GM03348 (cell line): ENCODE results near the gene ASRGL1.
A peak's percentile ranks its signal among the peaks of the same experiment; 100 is the strongest.
"Not testable (repeated sequence)": the region's sequence is repeated elsewhere in the genome, so short reads cannot be mapped to it uniquely, and the experiment has no call there.

Experiments
- DNase-seq: peaks from one replicate; pipeline ENCODE4 v3.0.0; 2012; ENCODE audit warnings: low spot score

ASRGL1 gene

DNA sequence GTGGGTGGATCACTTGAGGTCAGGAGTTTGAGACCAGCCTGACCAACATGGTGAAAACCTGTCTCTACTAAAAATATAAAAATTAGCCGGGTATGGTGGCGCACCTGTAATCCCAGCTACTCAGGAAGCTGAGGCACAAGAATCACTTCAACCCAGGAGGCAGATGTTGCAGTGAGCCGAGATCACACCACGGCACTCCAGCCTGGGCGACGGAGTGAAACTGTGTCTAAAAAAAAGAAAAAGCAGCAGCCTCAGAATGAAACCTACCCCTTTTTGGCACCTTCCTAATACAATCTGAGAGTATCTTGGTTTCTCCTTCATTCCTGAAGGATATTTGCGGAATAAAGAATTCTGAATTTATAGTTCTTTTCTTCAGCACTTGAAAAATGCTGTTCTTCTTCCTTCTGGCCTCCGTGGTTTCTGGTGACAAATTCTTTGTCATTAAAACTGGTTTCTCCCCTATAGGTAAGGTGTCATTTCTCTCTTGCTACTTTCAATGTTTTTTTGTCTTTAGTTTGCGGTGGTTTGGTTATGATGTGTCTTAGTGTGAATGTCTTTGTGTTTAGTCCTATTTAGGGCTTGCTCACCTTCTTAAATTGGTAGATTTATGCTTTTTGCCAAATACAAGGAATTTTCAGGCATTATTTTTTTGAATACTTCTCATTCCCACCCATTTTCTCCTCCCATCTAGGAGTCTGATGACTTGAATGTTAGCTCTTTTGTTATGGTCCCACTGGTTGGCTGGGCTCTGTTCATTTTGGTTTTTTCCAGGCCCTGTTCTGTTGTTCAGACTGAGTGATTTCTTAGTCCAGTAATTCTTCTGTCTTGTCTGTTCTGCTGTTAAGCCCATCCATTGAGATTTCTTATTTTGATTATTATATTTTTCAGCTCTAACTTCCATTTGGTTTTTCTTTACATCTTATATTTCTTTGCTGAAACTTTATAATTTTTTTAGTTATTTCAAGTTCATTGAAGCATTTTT is 15.4 kb downstream of the ASRGL1 start:
- DNase-seq: no peak

- no peak for DNase-seq
Observed at GRCh38 chr11:62353841-62354240, 16.6 kb downstream of the ASRGL1 start.

GRCh38 chr11:62358273-62358672 is 21.0 kb downstream of the ASRGL1 start:
- no peak for DNase-seq

DNA sequence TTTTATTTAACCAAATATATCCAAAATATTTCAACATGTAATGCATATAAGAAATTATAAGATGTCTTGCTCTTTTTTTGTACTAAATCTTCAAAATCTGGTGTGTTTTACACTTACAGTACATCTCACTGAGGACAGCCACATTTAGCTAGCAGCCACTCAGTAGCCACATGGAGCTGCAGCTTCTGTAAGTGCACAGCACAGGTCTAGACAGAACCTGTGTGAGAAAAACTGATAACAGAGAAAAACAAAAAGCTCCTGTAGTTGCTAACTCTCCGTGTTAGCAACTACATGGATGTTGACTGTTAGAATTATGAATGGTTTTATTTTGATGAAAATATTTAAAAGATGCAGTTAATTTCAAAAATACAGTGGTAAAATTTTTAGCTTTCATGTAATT is 22.2 kb downstream of the ASRGL1 start:
- no peak for DNase-seq

DNA sequence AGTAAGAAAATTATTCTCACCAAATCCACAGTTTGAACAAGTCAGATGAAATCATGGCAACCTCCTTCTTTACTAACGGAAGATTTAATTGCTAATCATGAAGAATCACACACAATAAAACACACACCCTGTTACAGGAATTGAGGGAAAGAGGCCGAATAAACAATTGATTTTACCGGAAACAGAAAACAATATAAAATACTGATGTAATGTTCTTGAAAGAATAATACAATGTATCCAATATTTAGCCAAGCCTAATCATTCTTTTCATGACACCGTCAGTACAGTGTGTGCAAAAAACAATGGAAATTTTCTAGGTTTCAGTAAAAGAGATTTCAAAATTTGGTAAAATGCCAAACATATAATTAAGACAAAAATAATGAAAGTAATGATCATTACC is 23.4 kb downstream of the ASRGL1 start:
- no peak for DNase-seq

- DNase-seq: not testable (repeated sequence)
Observed at GRCh38 chr11:62368861-62369477, 31.7 kb downstream of the ASRGL1 start.

GRCh38 chr11:62370743-62371440 is 33.6 kb downstream of the ASRGL1 start:
- no peak for DNase-seq

DNA sequence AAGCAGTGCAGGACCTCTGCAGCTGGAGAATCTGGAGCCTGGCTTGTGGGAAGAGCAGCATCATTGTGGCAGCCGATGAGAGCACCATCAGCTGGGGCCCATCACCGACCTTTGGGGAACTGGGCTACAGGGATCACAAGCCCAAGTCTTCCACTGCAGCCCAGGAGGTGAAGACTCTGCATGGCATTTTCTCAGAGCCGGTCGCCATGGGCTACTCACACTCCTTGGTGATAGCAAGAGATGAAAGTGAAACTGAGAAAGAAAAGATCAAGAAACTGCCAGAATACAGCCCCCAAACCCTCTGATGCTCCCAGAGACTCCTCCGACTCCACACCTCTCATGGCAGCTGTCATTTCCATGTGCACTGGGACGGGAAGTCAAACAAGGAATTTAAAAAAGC is 35.6 kb downstream of the ASRGL1 start:
- DNase-seq: no peak

DNA sequence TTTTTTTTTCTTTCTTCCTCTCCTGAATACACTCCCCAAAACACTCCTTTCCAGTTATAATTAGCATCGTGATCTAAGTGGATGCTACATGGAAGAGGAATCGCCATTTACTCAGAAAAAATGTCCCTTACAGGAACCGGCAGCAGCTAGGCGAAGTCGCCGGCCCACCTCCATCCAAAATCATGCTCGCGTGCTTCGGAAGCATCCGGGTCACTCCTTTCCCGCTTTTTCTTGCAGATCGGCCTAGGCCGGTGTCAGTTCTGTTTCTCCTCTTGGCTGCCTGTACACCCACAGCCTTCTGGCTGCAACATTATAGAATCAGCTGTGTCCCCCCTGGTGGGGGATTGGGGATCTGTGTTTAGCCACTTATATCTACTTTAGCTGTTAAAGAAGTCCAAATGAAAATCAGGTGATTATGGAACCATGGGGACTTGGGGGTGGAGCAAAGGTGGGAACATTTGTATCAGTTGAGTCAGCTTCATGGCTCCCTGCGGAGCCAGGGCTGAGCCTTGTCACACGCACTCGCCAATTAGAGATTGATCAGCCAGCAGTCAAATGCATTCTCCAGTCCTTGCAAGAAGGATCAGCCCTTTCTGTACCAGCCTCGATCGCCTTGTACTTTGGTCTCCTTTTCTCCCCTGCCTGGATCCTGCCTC is 36.3 kb downstream of the ASRGL1 start:
- no peak for DNase-seq

GRCh38 chr11:62374801-62375200 is 37.6 kb downstream of the ASRGL1 start:
- no peak for DNase-seq

GRCh38 chr11:62378459-62379063 is 41.3 kb downstream of the ASRGL1 start:
- DNase-seq: not testable (repeated sequence)

DNA sequence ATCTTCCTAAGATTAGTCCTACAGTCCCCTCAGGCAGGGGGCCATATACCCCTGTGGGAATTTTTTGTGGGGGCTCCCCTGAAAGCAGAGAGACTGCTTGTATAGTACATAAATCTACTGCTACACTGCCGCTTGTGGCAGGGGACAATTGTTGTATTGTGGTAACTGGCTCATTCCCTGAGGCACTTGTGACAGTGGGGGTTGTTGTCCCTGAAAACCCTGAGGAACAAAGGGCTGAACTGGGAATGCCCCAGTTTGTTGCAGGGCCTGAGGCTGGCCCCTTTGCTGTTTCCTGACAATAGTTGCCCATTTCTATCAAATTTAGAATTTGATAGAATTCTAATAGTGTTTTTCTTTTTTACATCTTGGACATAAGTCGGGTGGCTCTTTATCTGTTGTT is 42.3 kb downstream of the ASRGL1 start:
- DNase-seq: not testable (repeated sequence)

- DNase-seq: peak; percentile 44
Observed at GRCh38 chr11:62380821-62381245, 43.6 kb downstream of the ASRGL1 start.

DNA sequence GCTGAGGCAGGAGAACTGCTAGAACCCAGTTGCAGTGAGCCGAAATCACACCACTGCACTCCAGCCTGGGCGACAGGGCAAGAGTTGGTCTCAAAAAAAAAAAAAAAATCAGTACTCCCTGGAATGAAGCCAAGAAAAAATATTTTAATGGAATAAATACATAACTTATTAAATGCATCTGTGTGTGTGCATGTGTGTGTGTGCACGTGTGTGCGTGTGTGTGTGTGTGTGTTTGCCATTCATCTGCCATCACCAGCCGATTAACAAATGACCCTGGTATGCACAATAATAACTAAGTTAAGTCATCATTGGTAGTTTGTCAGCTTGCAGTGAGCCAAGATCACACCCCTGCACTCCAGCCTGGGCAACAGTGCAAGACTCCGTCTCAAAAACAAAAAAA is 46.6 kb downstream of the ASRGL1 start:
- DNase-seq: no peak

- DNase-seq: not testable (repeated sequence)
Observed at GRCh38 chr11:62386083-62386482, 48.8 kb downstream of the ASRGL1 start.

DNA sequence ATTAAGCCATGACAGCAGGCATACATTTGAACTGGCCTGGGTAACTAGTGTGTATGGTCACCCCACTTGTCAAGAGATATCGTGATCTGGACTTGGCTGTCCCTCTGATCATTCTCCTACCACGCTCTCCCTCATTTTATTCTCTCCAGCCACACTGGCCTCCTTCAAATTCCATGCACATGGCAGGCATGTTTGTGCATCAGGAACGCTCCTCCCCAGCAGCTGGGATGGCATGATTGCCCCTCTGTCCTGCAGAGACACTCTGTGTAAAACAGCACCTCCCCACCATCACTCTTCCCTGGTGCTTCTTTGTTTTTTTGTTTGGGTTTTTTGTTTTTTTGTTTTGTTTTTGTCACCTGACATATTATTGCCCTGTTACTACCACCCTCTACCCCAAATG is 50.1 kb downstream of the ASRGL1 start:
- DNase-seq: no peak

- DNase-seq: no peak
Observed at GRCh38 chr11:62388999-62389398, 51.8 kb downstream of the ASRGL1 start.

GRCh38 chr11:62390237-62390636 is 53.0 kb downstream of the ASRGL1 start:
- no peak for DNase-seq

DNA sequence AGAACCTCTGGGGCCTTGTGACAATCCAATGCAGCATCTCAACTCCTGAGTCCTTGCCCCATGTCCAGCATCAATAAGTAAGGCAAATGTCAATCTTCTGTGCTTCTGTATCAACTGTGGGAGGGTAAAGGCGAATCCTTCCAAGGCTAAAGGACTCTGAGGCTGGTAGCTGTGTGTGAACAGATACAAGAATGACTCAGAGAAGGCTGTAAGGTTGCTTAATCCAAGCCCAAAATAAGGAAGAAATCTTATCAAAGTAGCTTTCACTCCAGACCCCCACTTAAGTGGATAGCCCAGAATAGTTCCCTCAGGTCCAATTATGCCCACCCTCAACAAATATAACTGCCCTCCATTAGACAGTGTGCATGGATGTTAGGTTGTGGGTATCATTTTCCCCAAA is 53.5 kb downstream of the ASRGL1 start:
- no peak for DNase-seq

- DNase-seq: no peak
Observed at GRCh38 chr11:62391642-62392425, 54.6 kb downstream of the ASRGL1 start.

- no peak for DNase-seq
Observed at GRCh38 chr11:62392506-62392905, 55.3 kb downstream of the ASRGL1 start.
